Esophagus squamous epithelium (tissue), 5 donors: ENCODE measurements around the gene SMR3B. TPM values are rescaled to one million over a fixed set of nuclear protein-coding genes. Genes with fewer than 3 reads are reported as not detected.

Experiments
- DNase-seq: peaks from one replicate; lab custom pipeline; 2025; lab: John Stamatoyannopoulos, UW
- H3K27ac ChIP-seq, 4 donors: fragments of 200-600 bp; sonication (generic); one replicate each; pipeline ENCODE4 v1.5.1; 2016 to 2019; ENCODE audit warnings: mild to moderate bottlenecking in 1 of 4
- H3K27me3 ChIP-seq, 4 donors: fragments of 200-600 bp; sonication (generic); 1 replicate in 3 of 4; 2 replicates in 1 of 4; pipeline versions ENCODE4 v1.5.1 to v1.6.0; 2017 to 2021; ENCODE audit warnings: antibody characterized with exemption in 1 of 4
- H3K36me3 ChIP-seq, 3 donors: fragments of 200-600 bp; sonication (generic); one replicate each; pipeline ENCODE4 v1.5.1; 2016 to 2019
- H3K4me1 ChIP-seq, 3 donors: fragments of 200-600 bp; sonication (generic); one replicate each; pipeline ENCODE4 v1.5.1; 2017 to 2019
- H3K4me3 ChIP-seq, 4 donors: fragments of 200-600 bp; sonication (generic); 1 replicate in 3 of 4; 2 replicates in 1 of 4; pipeline ENCODE4 v1.5.1; 2016 to 2019; ENCODE audit warnings: mild to moderate bottlenecking in 2 of 4, moderate library complexity in 1 of 4
- H3K9me3 ChIP-seq, 3 donors: fragments of 200-600 bp; sonication (generic); one replicate each; pipeline ENCODE4 v1.5.1; 2016 to 2019
- CTCF ChIP-seq, 6 experiments: fragments of 450-650 bp in 4 of 6; fragments of 200-600 bp in 2 of 6; sonication (generic) in 2 of 6; IDR thresholded peaks; one replicate each; pipeline ENCODE4 v1.5.1; 2016 to 2019; ENCODE audit warnings: antibody characterized with exemption in 6 of 6, mild to moderate bottlenecking in 4 of 6, moderate library complexity in 4 of 6
- POLR2A ChIP-seq, 4 donors: fragments of 450-650 bp; IDR thresholded peaks; one replicate each; pipeline ENCODE4 v1.6.1; 2017; ENCODE audit warnings: antibody characterized with exemption in 4 of 4, mild to moderate bottlenecking in 4 of 4, moderate library complexity in 3 of 4
- WGBS, 2 donors: methylation state at CpG; one replicate each; pipeline ENCODE4 v1.1.5; 2018; 5-methylcytosine and 5-hydroxymethylcytosine counted together
- intact Hi-C: fragments of 100-400 bp; cut with DNase I; formaldehyde crosslinking; loops from one replicate; pipeline ENCODE4 v1.15.0; 2022
- total RNA-seq, 4 donors: library from RNA; depleted of rRNA; stranded (reverse); fragments of >200 nt; gene quantifications; one replicate each; pipeline ENCODE4 v1.1.0, GENCODE V29; 2016
- donor health status: DM: yes; HTN: yes; CAD: no.

SMR3B gene
- total RNA-seq, 4 donors from 2014 or later, result not detected

- Histone ChIP-seq H3K4me3 (no peak overlapping the region), H3K27ac (no peak overlapping the region), H3K27me3 (no peaks in the 10 kb centered on the region), H3K4me1 (no peaks in the 10 kb centered on the region), H3K9me3 (no peaks in the 10 kb centered on the region), H3K36me3 (no peaks in the 10 kb centered on the region)
- 24 to 26% methylated on average over 3 of the region's 3 CpGs for WGBS, 2 donors
- DNase-seq, result no peak
- TF ChIP-seq POLR2A (IDR thresholded peaks at IDR 0.05) (no peak), CTCF (IDR thresholded peaks at IDR 0.05) (no peak)
- intact Hi-C loops, result no loop called here
Measured at GRCh38 chr4:70359115-70359661, 23.7 kb upstream of the SMR3B start.

- Histone ChIP-seq H3K4me1 (no peaks in the 10 kb centered on the region), H3K27ac (no peak within 1 kb of the TSS), H3K4me3 (no peak within 1 kb of the TSS), H3K9me3 (no peaks in the 10 kb centered on the region), H3K27me3 (no peaks in the 10 kb centered on the region), H3K36me3 (no peaks in the 10 kb centered on the region)
- no peak for DNase-seq
- intact Hi-C loops, result no loop called here
- WGBS, 2 donors, result 77 to 78% methylated on average over 3 of the region's 3 CpGs
- TF ChIP-seq CTCF (IDR thresholded peaks at IDR 0.05), result no peak
Measured at GRCh38 chr4:70360460-70360859, 22.5 kb upstream of the SMR3B start, which contains the start of gene SMR3A. Gene SMR3A, plus strand, starts transcription at chr4:70360760. Its CDS starts 1,356 bp downstream, at chr4:70362116.

- WGBS, 2 donors, result 81 to 87% methylated on average over 5 of the region's 5 CpGs
- H3K4me3 ChIP-seq, result no peak overlapping the region
- TF ChIP-seq POLR2A (IDR thresholded peaks at IDR 0.05), result no peak
- no peak for TF ChIP-seq CTCF (IDR thresholded peaks at IDR 0.05)
- intact Hi-C loops, result no loop called here
- H3K36me3 ChIP-seq, result no peaks in the 10 kb centered on the region
- no peaks in the 10 kb centered on the region for H3K9me3 ChIP-seq
- DNase-seq, result no peak
- H3K27me3 ChIP-seq, result no peaks in the 10 kb centered on the region
- no peaks in the 10 kb centered on the region for H3K4me1 ChIP-seq
- H3K27ac ChIP-seq, result no peak overlapping the region
Measured at GRCh38 chr4:70364002-70364401, 18.9 kb upstream of the SMR3B start.

- no peak for DNase-seq
- 19 to 21% methylated on average over 2 of the region's 2 CpGs for WGBS, 2 donors
- Histone ChIP-seq H3K4me3 (no peak overlapping the region), H3K36me3 (no peaks in the 10 kb centered on the region), H3K27me3 (no peaks in the 10 kb centered on the region), H3K4me1 (no peaks in the 10 kb centered on the region), H3K9me3 (no peaks in the 10 kb centered on the region), H3K27ac (no peak overlapping the region)
- no peak for TF ChIP-seq POLR2A (IDR thresholded peaks at IDR 0.05)
- no peak for TF ChIP-seq CTCF (IDR thresholded peaks at IDR 0.05)
- intact Hi-C loops, result no loop called here
Measured at GRCh38 chr4:70365479-70365878, 17.5 kb upstream of the SMR3B start.

DNA sequence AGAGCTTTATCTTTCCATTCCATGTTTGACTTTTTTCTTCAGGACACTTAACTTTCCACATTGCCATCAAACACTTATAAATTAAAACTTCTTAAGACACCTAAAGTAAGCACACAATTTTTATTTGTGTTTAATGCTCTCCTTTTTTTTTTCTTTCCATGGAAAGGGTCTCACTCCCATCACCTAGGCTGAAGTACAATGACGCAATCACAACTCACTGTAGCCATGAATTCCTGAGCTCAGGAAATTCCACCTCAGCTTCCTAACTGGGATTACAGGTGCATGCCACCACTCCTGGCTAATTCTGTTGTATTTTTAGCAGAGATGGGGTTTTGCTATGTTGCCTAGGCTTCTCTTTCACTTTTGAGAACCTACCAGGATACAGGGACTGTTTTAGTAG is 15.1 kb upstream of the SMR3B start:
- Histone ChIP-seq H3K4me1 (no peaks in the 10 kb centered on the region), H3K27ac (no peak overlapping the region), H3K9me3 (no peaks in the 10 kb centered on the region), H3K4me3 (no peak overlapping the region), H3K36me3 (no peaks in the 10 kb centered on the region), H3K27me3 (no peaks in the 10 kb centered on the region)
- TF ChIP-seq CTCF (IDR thresholded peaks at IDR 0.05), result no peak
- no peak for TF ChIP-seq POLR2A (IDR thresholded peaks at IDR 0.05)
- WGBS, 2 donors, result 89 to 91% methylated on average over 1 of the region's 1 CpG
- no peak for DNase-seq
- intact Hi-C loops, result no loop called here
